ENCODE measurements around the gene OR2V1. TPM values are rescaled to one million over a fixed set of nuclear protein-coding genes. Genes with fewer than 3 reads are reported as not detected.
"Not testable (repeated sequence)": the region's sequence is repeated elsewhere in the genome, so short reads cannot be mapped to it uniquely, and the experiment has no call there.

The OR2V1 gene
- total RNA-seq, 1 donor from 2014 or later = not detected

DNA sequence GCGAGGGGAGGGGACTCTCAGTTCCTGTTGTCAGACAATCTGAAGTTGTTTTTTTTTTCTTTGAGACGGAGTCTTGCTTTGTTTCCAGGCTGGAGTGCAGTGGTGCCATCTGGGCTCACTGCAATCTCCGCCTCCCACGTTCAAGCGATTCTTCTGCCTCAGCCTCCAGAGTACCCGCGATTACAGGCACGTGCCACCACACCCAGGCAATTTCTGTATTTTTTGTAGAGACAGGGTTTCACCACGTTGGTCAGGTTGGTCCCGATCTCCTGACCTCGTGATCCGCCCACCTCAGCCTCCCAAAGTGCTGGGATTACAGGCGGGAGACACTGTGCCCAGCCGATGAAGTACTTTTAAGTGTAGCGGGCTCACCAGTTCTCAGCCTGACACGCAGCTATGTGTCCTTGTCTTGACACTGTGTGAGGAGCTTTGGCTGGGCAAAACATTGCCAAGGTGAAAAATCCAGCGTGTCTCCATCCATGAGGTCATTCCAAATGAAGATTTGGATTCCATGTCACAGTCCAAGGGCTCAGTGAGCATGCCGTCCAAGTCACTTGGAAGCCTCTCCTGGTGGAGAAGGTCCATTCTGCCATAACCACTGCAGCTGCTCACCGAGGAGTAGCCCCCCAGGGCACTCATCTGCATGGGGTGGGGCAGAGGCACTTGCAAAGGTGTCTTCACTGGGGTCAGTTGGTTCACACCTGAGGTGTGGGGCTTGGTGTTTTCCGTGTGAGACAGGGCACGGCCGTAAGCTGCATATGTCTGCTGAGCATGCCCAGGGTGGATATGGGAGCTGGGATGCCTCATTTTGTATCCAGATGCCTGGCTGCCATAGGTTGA is 32.0 kb downstream of the OR2V1 start:
- Histone ChIP-seq H3K27me3 (peaks cover 18% of the 10 kb centered on the region), H3K4me1 (no peaks in the 10 kb centered on the region), H3K27ac (no peak overlapping the region), H3K9me3 (no peaks in the 10 kb centered on the region), H3K36me3 (no peaks in the 10 kb centered on the region), H3K4me3 (no peak overlapping the region)
- TF ChIP-seq, protein P1, sequence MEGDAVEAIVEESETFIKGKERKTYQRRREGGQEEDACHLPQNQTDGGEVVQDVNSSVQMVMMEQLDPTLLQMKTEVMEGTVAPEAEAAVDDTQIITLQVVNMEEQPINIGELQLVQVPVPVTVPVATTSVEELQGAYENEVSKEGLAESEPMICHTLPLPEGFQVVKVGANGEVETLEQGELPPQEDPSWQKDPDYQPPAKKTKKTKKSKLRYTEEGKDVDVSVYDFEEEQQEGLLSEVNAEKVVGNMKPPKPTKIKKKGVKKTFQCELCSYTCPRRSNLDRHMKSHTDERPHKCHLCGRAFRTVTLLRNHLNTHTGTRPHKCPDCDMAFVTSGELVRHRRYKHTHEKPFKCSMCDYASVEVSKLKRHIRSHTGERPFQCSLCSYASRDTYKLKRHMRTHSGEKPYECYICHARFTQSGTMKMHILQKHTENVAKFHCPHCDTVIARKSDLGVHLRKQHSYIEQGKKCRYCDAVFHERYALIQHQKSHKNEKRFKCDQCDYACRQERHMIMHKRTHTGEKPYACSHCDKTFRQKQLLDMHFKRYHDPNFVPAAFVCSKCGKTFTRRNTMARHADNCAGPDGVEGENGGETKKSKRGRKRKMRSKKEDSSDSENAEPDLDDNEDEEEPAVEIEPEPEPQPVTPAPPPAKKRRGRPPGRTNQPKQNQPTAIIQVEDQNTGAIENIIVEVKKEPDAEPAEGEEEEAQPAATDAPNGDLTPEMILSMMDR (IDR thresholded peaks at IDR 0.05) = no peak
- DNase-seq (peak; percentile 38), ATAC-seq (no peak)
- intact Hi-C loops (cut with DNase I) = no loop called here

DNA sequence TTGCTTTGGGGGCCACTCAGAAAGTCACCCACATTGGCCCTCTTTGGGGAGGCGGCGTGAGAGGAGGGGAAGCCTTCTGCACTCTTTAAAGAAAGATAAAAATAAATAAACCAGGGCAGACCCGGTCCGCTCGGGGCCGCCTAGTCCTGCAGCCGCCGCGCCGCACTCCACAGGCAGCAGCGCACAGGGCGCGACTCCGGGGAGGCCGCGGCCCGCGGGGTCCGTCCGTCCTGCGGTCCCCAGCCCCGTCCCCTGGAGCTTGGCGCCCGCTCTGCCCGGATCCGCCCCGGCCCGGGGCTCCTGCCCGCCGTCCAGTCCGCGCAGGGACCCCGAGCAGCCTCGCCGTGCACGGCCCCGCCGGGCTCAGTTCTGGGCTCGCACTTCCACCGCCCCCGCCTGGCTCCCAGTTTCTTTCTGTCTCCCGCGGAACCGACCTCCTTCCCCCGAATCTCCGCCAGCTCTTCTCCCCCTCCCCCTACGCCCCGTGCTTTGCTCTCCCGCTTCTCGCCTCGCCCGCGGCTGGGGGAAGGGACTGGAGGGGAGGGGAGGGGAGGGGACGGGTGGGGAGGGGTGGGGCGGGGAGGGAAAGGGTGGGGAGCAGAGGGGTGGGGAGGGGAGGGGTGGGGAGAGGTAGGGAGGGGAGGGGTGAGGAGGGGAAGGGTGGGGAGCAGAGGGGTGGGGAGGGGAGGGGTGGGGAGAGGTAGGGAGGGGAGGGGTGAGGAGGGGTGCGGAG is 33.0 kb downstream of the OR2V1 start:
- not testable (repeated sequence) for DNase-seq

GRCh38 chr5:181097383-181097753 is 33.6 kb downstream of the OR2V1 start:
- H3K4me1 ChIP-seq; DNase-seq; H3K36me3 ChIP-seq; intact Hi-C loops (cut with DNase I); H3K27ac ChIP-seq; H3K9me3 ChIP-seq; H3K4me3 ChIP-seq; ATAC-seq: not testable (repeated sequence)
- peaks cover 18% of the 10 kb centered on the region for H3K27me3 ChIP-seq

More for the DNA sequence above, 33.0 kb downstream of the OR2V1 start:
- H3K36me3 ChIP-seq; H3K9me3 ChIP-seq; H3K4me3 ChIP-seq; H3K27ac ChIP-seq; H3K4me1 ChIP-seq; intact Hi-C loops (cut with DNase I): not testable (repeated sequence)
- ATAC-seq = peak; percentile 55
- H3K27me3 ChIP-seq = peaks cover 18% of the 10 kb centered on the region

GRCh38 chr5:181096721-181097382 is 34.1 kb downstream of the OR2V1 start:
- not testable (repeated sequence) for ATAC-seq, H3K36me3 ChIP-seq

DNA sequence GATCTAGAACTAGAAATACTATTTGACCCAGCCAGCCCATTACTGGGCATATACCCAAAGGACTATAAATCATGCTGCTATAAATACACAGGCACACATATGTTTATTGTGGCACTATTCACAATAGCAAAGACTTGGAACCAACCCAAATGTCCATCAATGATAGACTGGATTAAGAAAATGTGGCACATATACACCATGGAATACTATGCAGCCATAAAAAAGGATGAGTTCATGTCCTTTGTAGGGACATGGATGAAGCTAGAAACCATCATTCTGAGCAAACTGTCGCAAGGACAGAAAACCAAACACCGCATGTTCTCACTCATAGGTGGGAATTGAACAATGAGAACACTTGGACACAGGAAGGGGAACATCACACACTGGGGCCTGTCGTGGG is 35.8 kb downstream of the OR2V1 start:
- H3K27ac ChIP-seq; H3K36me3 ChIP-seq; H3K4me1 ChIP-seq; intact Hi-C loops (cut with DNase I); H3K9me3 ChIP-seq; DNase-seq; H3K4me3 ChIP-seq; ATAC-seq: not testable (repeated sequence)
- peaks cover 15% of the 10 kb centered on the region for H3K27me3 ChIP-seq

More at GRCh38 chr5:181096721-181097382, 34.1 kb downstream of the OR2V1 start:
- intact Hi-C loops (cut with DNase I); H3K9me3 ChIP-seq; H3K4me1 ChIP-seq; H3K4me3 ChIP-seq; DNase-seq; H3K27ac ChIP-seq: not testable (repeated sequence)
- H3K27me3 ChIP-seq = peaks cover 18% of the 10 kb centered on the region

GRCh38 chr5:181092428-181092827 is 38.5 kb downstream of the OR2V1 start:
- no peak overlapping the region for H3K27ac ChIP-seq

DNA sequence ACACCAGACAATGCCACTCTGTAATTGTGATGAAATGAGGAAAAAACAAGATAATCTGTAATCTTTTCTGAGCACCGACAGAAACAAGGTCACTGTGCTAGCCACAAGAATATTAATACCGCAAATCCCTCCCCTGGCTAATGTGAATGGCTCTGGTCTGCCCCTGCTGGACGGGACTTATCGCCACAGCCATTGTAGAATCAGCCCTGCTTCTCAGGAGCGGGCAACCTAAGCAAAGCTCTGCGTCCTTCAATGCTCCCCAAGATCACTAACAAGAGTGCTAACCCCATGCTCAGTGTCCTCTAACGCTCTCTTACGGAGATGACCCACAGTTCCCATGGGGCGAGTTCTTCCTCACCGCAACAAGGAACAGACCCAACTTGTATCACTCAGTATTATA is 42.7 kb downstream of the OR2V1 start:
- intact Hi-C loops (cut with DNase I) = no loop called here
- peak; percentile 32 for ATAC-seq
- TF ChIP-seq, protein P1 (IDR thresholded peaks at IDR 0.05) = peak; percentile 24
- no peaks in the 10 kb centered on the region for H3K9me3 ChIP-seq
- H3K4me3 ChIP-seq = no peak overlapping the region
- no peak for DNase-seq
- no peaks in the 10 kb centered on the region for H3K4me1 ChIP-seq
- no peaks in the 10 kb centered on the region for H3K27me3 ChIP-seq
- H3K36me3 ChIP-seq = no peaks in the 10 kb centered on the region
- no peak overlapping the region for H3K27ac ChIP-seq

More at GRCh38 chr5:181092428-181092827, 38.5 kb downstream of the OR2V1 start:
- ATAC-seq (no peak), DNase-seq (no peak)
- H3K4me3 ChIP-seq = no peak overlapping the region
- no peaks in the 10 kb centered on the region for H3K27me3 ChIP-seq
- TF ChIP-seq, protein P1 (IDR thresholded peaks at IDR 0.05) = no peak
- intact Hi-C loops (cut with DNase I) = no loop called here
- H3K4me1 ChIP-seq = no peaks in the 10 kb centered on the region
- H3K9me3 ChIP-seq = no peaks in the 10 kb centered on the region
- no peaks in the 10 kb centered on the region for H3K36me3 ChIP-seq
